Liver (tissue), 10 donors: ENCODE results near the gene MAPKAPK3. TPM values are rescaled to one million over a fixed set of nuclear protein-coding genes. Genes with fewer than 3 reads are reported as not detected.

ENCODE experiments used
- DNase-seq: peaks from one replicate; pipeline ENCODE4 v3.0.0-alpha.2; 2017; ENCODE audit warnings: low spot score
- H3K27ac ChIP-seq, 2 donors: one replicate each; pipeline ENCODE4 v1.7.0; 2013; ENCODE audit warnings: inconsistent platforms in 2 of 2, low read length in 2 of 2, control low read depth in 1 of 2, low read depth in 1 of 2, mild to moderate bottlenecking in 1 of 2
- H3K27me3 ChIP-seq, 4 donors: one replicate each; pipeline versions ENCODE4 v1.6.1 to v1.7.0; 2013; ENCODE audit warnings: low read length in 3 of 4, inconsistent platforms in 1 of 4, mild to moderate bottlenecking in 1 of 4, moderate library complexity in 1 of 4; ENCODE audit not compliant: control insufficient read depth in 4 of 4, insufficient read depth in 4 of 4
- H3K36me3 ChIP-seq, 4 donors: one replicate each; pipeline versions ENCODE4 v1.6.1 to v1.7.0; 2013; ENCODE audit warnings: low read length in 3 of 4, mild to moderate bottlenecking in 3 of 4, low read depth in 1 of 4, moderate library complexity in 1 of 4; ENCODE audit not compliant: control insufficient read depth in 4 of 4, insufficient read depth in 3 of 4
- H3K4me1 ChIP-seq, 4 donors: one replicate each; pipeline versions ENCODE4 v1.6.1 to v1.7.0; 2013; ENCODE audit warnings: low read length in 3 of 4, mild to moderate bottlenecking in 3 of 4, moderate library complexity in 1 of 4; ENCODE audit not compliant: control insufficient read depth in 4 of 4, insufficient read depth in 4 of 4
- H3K4me3 ChIP-seq, 3 donors: one replicate each; pipeline versions ENCODE4 v1.6.1 to v1.7.0; 2013; ENCODE audit warnings: low read length in 3 of 3, control low read depth in 1 of 3, low read depth in 1 of 3, mild to moderate bottlenecking in 1 of 3
- H3K9ac ChIP-seq, 2 donors: one replicate each; pipeline ENCODE4 v1.7.0; 2013; ENCODE audit warnings: low read length in 2 of 2, mild to moderate bottlenecking in 2 of 2, moderate library complexity in 2 of 2, control low read depth in 1 of 2, low read depth in 1 of 2
- H3K9me3 ChIP-seq, 4 donors: one replicate each; pipeline versions ENCODE4 v1.6.1 to v1.7.0; 2013; ENCODE audit warnings: low read length in 3 of 4; ENCODE audit not compliant: control insufficient read depth in 4 of 4
- ATF3 ChIP-seq: IDR thresholded peaks from 2 replicates; pipeline ENCODE4 v1.6.1; 2016; ENCODE audit warnings: antibody characterized with exemption
- CTCF ChIP-seq: fragments of 150-350 bp; IDR thresholded peaks from 2 replicates; pipeline ENCODE4 v1.5.1; 2017; ENCODE audit warnings: improper control_type of control experiment, low read depth, low read length; ENCODE audit not compliant: missing input control
- EGR1 ChIP-seq, 2 donors: IDR thresholded peaks; 2 replicates each; pipeline ENCODE4 v1.6.1; 2016 to 2018; ENCODE audit warnings: antibody characterized with exemption in 2 of 2, low read depth in 2 of 2
- FOXA1 ChIP-seq: IDR thresholded peaks from 2 replicates; pipeline ENCODE4 v1.6.1; 2016; ENCODE audit warnings: antibody characterized with exemption
- FOXA2 ChIP-seq: IDR thresholded peaks from 2 replicates; pipeline ENCODE4 v1.6.1; 2016; ENCODE audit warnings: antibody characterized with exemption
- GABPA ChIP-seq, 2 donors: IDR thresholded peaks in 1 of 2; conservative IDR thresholded peaks in 1 of 2; 2 replicates each; pipeline ENCODE4 v1.6.1; 2016; ENCODE audit warnings: antibody characterized with exemption in 2 of 2, mild to moderate bottlenecking in 1 of 2, moderate library complexity in 1 of 2
- HNF4A ChIP-seq, 2 donors: conservative IDR thresholded peaks; 2 replicates each; pipeline ENCODE4 v1.6.1; 2016; ENCODE audit warnings: antibody characterized with exemption in 2 of 2, mild to moderate bottlenecking in 2 of 2
- HNF4G ChIP-seq: IDR thresholded peaks from 2 replicates; pipeline ENCODE4 v1.6.1; 2016; ENCODE audit warnings: antibody characterized with exemption
- JUND ChIP-seq, 2 donors: IDR thresholded peaks; 2 replicates each; pipeline ENCODE4 v1.6.1; 2016; ENCODE audit warnings: antibody characterized with exemption in 2 of 2
- MAX ChIP-seq: IDR thresholded peaks from 2 replicates; pipeline ENCODE4 v1.6.1; 2016; ENCODE audit warnings: antibody characterized with exemption
- NR2F2 ChIP-seq: IDR thresholded peaks from 2 replicates; pipeline ENCODE4 v1.6.1; 2016; ENCODE audit warnings: antibody characterized with exemption
- RAD21 ChIP-seq, 2 donors: IDR thresholded peaks; 2 replicates each; pipeline ENCODE4 v1.6.1; 2016; ENCODE audit warnings: antibody characterized with exemption in 2 of 2, mild to moderate bottlenecking in 2 of 2
- REST ChIP-seq: IDR thresholded peaks from 2 replicates; pipeline ENCODE4 v1.6.1; 2016; ENCODE audit warnings: antibody characterized with exemption, mild to moderate bottlenecking
- RXRA ChIP-seq, 2 donors: IDR thresholded peaks; 2 replicates each; pipeline ENCODE4 v1.6.1; 2017 to 2018; ENCODE audit warnings: antibody characterized with exemption in 2 of 2, mild to moderate bottlenecking in 1 of 2
- SP1 ChIP-seq: IDR thresholded peaks from 2 replicates; pipeline ENCODE4 v1.6.1; 2018; ENCODE audit warnings: antibody characterized with exemption, mild to moderate bottlenecking
- TAF1 ChIP-seq: conservative IDR thresholded peaks from 2 replicates; pipeline ENCODE4 v1.6.1; 2016; ENCODE audit warnings: antibody characterized with exemption, mild to moderate bottlenecking
- YY1 ChIP-seq: IDR thresholded peaks from 2 replicates; pipeline ENCODE4 v1.6.1; 2016; ENCODE audit warnings: antibody characterized with exemption, mild to moderate bottlenecking
- ZBTB33 ChIP-seq: IDR thresholded peaks from 2 replicates; pipeline ENCODE4 v1.6.1; 2016; ENCODE audit warnings: antibody characterized with exemption
- WGBS: extraction: QIAGEN DNeasy Blood & Tissue Kit; methylation state at CpG from one replicate; pipeline ENCODE4 v1.1.7; 2013; 5-methylcytosine and 5-hydroxymethylcytosine counted together
- polyA plus RNA-seq, 2 donors: library from polyadenylated mRNA; stranded (reverse) in 1 of 2; unstranded in 1 of 2; fragments of 200-250 nt in 1 of 2; fragments of >200 nt in 1 of 2; fragmentation: Nextera tagmentation in 1 of 2; extraction: Ambion mirVana in 1 of 2; gene quantifications; one replicate each; pipeline versions ENCODE4 v1.2.1 to v1.2.3, GENCODE V29; 2013 to 2015
- small RNA-seq: library from RNA; depleted of rRNA; stranded (forward); fragments of <200 nt; gene quantifications from one replicate; pipeline ENCODE3, GENCODE V24; 2014
- total RNA-seq, 2 donors: library from RNA; depleted of rRNA; stranded (reverse); fragments of >200 nt; gene quantifications; one replicate each; pipeline ENCODE4 v1.2.3, GENCODE V29; 2014
- donor health status: healthy.
- donor health status: healthy.
- donor health status: healthy.
- donor health status: healthy.
- donor health status: healthy.

The MAPKAPK3 gene
- total and polyA plus RNA-seq, 4 donors, result 13.9 to 32.9 (median 19.0) TPM

GRCh38 chr3:50696276-50696675 is 79.3 kb downstream of the MAPKAPK3 start (continued):
- TF ChIP-seq EGR1 (IDR thresholded peaks at IDR 0.05; ENCODE audit: low read depth in 2 of 2), result no peak
- TF ChIP-seq HNF4G, result no peak
- TF ChIP-seq ZBTB33, result no peak

- no peaks in the 10 kb centered on the region for H3K4me1 ChIP-seq
- H3K9me3 ChIP-seq, result peaks cover 0 to 19% (median 6%) of the 10 kb centered on the region in 4 donors
- 87% methylated on average over 2 of the region's 2 CpGs for WGBS
- no peaks in the 10 kb centered on the region for H3K27me3 ChIP-seq
- no peak for DNase-seq
- TF ChIP-seq EGR1 (IDR thresholded peaks at IDR 0.05; ENCODE audit: low read depth in 2 of 2) (no peak), REST (no peak), ATF3 (no peak), GABPA (IDR thresholded peaks at IDR 0.05 in 1 of 2, conservative IDR thresholded peaks at IDR 0.05 in 1 of 2) (no peak), RAD21 (IDR thresholded peaks at IDR 0.05) (no peak), CTCF (no peak), FOXA1 (no peak), NR2F2 (no peak), HNF4A (conservative IDR thresholded peaks at IDR 0.05) (no peak), SP1 (no peak), FOXA2 (no peak), JUND (IDR thresholded peaks at IDR 0.05) (no peak), MAX (no peak), RXRA (IDR thresholded peaks at IDR 0.05) (no peak), YY1 (no peak), ZBTB33 (no peak), HNF4G (no peak), TAF1 (no peak)
- no peak overlapping the region for H3K4me3 ChIP-seq
- no peak overlapping the region for H3K27ac ChIP-seq
- no peaks in the 10 kb centered on the region for H3K36me3 ChIP-seq
- H3K9ac ChIP-seq, result no peak overlapping the region
Observed at GRCh38 chr3:50698269-50698668, 81.3 kb downstream of the MAPKAPK3 start.

Small RNA genes lying within 50 kb of the gene (small RNA-seq; reads per million reads assigned to genes)
- not detected for gene MIR4787
- not detected for gene PPIAP69

Other genes starting within 250 kb of the MAPKAPK3 start
- gene CACNA2D2, start 113.5 kb upstream of the MAPKAPK3 start, total RNA-seq, result under 1 TPM; 0.17 to 0.19 TPM
- gene CACNA2D2, start 113.5 kb upstream of the MAPKAPK3 start, polyA plus RNA-seq, result under 1 TPM; 0.10 to 0.14 TPM
- 1 to 10 TPM; 1.8 to 2.7 TPM for gene C3orf18, start 49.4 kb upstream of the MAPKAPK3 start, total RNA-seq
- gene C3orf18, start 49.4 kb upstream of the MAPKAPK3 start, polyA plus RNA-seq, result 1 to 10 TPM in 1 of 2 donors, under 1 TPM in 1; 0.54 to 1.1 TPM
- 1 to 10 TPM; 3.7 to 9.2 TPM for gene HEMK1, start 47.6 kb upstream of the MAPKAPK3 start, total RNA-seq
- gene HEMK1, start 47.6 kb upstream of the MAPKAPK3 start, polyA plus RNA-seq, result 1 to 10 TPM; 8.7 to 9.5 TPM
- gene CISH, start 5.4 kb upstream of the MAPKAPK3 start, total RNA-seq, result 10 to 100 TPM in 1 of 2 donors, 1 to 10 TPM in 1; 4.7 to 30.6 TPM
- gene CISH, start 5.4 kb upstream of the MAPKAPK3 start, polyA plus RNA-seq, result 10 to 100 TPM; 17.9 to 32.5 TPM
- under 1 TPM in 1 of 2 donors, not detected in 1; 0.08 TPM for gene DOCK3, start 57.8 kb downstream of the MAPKAPK3 start, total RNA-seq
- under 1 TPM; 0.01 to 0.06 TPM for gene DOCK3, start 57.8 kb downstream of the MAPKAPK3 start, polyA plus RNA-seq